Activated CD8-positive, alpha-beta memory T cell treated with anti-CD3 and anti-CD28 coated beads for 1 hour (primary cell): ENCODE results near the gene XPO1.
A peak's percentile ranks its signal among the peaks of the same experiment; 100 is the strongest.
"Not testable (repeated sequence)": the region's sequence is repeated elsewhere in the genome, so short reads cannot be mapped to it uniquely, and the experiment has no call there.

Experiments
- DNase-seq, 2 donors: peaks; one replicate each; pipeline ENCODE4 v3.0.0-alpha.2; 2020; ENCODE audit warnings: low read depth in 1 of 2; ENCODE audit errors: extremely low read depth in 1 of 2

Gene XPO1

GRCh38 chr2:61538200-61538919, at the start of gene XPO1:
Gene XPO1 (minus strand): TSS chr2:61538356. CDS start chr2:61533897, 4,459 bp downstream.
- peak; percentile 96 to 98 for DNase-seq

GRCh38 chr2:61586928-61587327, 48.8 kb upstream of the XPO1 start:
- DNase-seq, result not testable (repeated sequence)

GRCh38 chr2:61585383-61585782, 47.2 kb upstream of the XPO1 start:
- no peak for DNase-seq

GRCh38 chr2:61584368-61584767, 46.2 kb upstream of the XPO1 start:
- not testable (repeated sequence) for DNase-seq

- DNase-seq, result no peak
These were observed 44.0 kb upstream of the XPO1 start for GRCh38 chr2:61582165-61582564.

- no peak for DNase-seq
These were observed 43.6 kb upstream of the XPO1 start for GRCh38 chr2:61581716-61582115.

GRCh38 chr2:61575447-61575859, 37.3 kb upstream of the XPO1 start:
- DNase-seq, result no peak

GRCh38 chr2:61566566-61566965, 28.4 kb upstream of the XPO1 start:
- no peak for DNase-seq

- DNase-seq, result no peak
These were observed 24.5 kb upstream of the XPO1 start for GRCh38 chr2:61562615-61563014.

GRCh38 chr2:61558160-61558559, 20.0 kb upstream of the XPO1 start:
- DNase-seq, result no peak

- no peak for DNase-seq
These were observed 19.2 kb upstream of the XPO1 start for GRCh38 chr2:61557381-61557780.

- DNase-seq, result no peak
These were observed 16.4 kb upstream of the XPO1 start for GRCh38 chr2:61554604-61555003.

GRCh38 chr2:61550375-61551209, 12.4 kb upstream of the XPO1 start:
- no peak for DNase-seq

GRCh38 chr2:61549546-61549945, 11.4 kb upstream of the XPO1 start:
- no peak for DNase-seq

- no peak for DNase-seq
These were observed 4.9 kb upstream of the XPO1 start for GRCh38 chr2:61543062-61543461.

GRCh38 chr2:61540167-61540566, 2.0 kb upstream of the XPO1 start:
- not testable (repeated sequence) for DNase-seq

- peak in 1 of 2 donors; percentile 2 for DNase-seq
These were observed 864 bp upstream of the XPO1 start for GRCh38 chr2:61538920-61539520.

GRCh38 chr2:61537950-61538199, 281 bp downstream of the XPO1 start:
- no peak for DNase-seq

- peak in 1 of 2 donors; percentile 24 for DNase-seq
These were observed 743 bp downstream of the XPO1 start for GRCh38 chr2:61537277-61537949.

- DNase-seq, result peak; percentile 58 to 69
These were observed 1.4 kb downstream of the XPO1 start for GRCh38 chr2:61536572-61537276.

GRCh38 chr2:61536180-61536571, 2.0 kb downstream of the XPO1 start:
- DNase-seq, result no peak
